IMR-90 (cell line): Measurements from ENCODE around the gene FADS6. TPM values are rescaled to one million over a fixed set of nuclear protein-coding genes. Genes with fewer than 3 reads are reported as not detected.
A peak's percentile ranks its signal among the peaks of the same experiment; 100 is the strongest.

ENCODE experiments used
- ATAC-seq: fragments of 200-7000 bp; cut with Tn5 transposase; 2 replicates; pipeline ENCODE4 v1.9.1; 2020; ENCODE audit warnings: low read depth, mild to moderate bottlenecking, moderate library complexity
- BruUV-seq: library from RNA; stranded (reverse); fragments of 400-500 nt; replicated peaks from 2 replicates; lab custom pipeline; 2021; lab: Mats Ljungman, UMichigan
- CTCF ChIA-PET: fragments of 300-600 bp; formaldehyde crosslinking; extraction: SDS; loops from one replicate; lab custom pipeline; 2021; ENCODE audit warnings: antibody characterized with exemption; lab: Yijun Ruan, JAX
- POLR2A ChIA-PET: fragments of 300-600 bp; sonication (Branson Sonifier 250); formaldehyde crosslinking; loops from one replicate; lab custom pipeline; 2022; ENCODE audit warnings: antibody characterized with exemption; ENCODE audit not compliant: unreplicated experiment; lab: Charles Lee
- DNase-seq: peaks from one replicate; pipeline ENCODE4 v3.0.0; 2013
- H2AFZ ChIP-seq: replicated peaks from 2 replicates; pipeline ENCODE3; 2013; ENCODE audit warnings: low read length, mild to moderate bottlenecking; ENCODE audit not compliant: poor library complexity
- H2AK5ac ChIP-seq: 2 replicates; pipeline ENCODE4 v1.6.1; 2013; ENCODE audit warnings: low read depth, low read length, inconsistent platforms
- H2AK9ac ChIP-seq: replicated peaks from 2 replicates; pipeline ENCODE3; 2013; ENCODE audit warnings: mild to moderate bottlenecking, low read depth, low read length, moderate library complexity; ENCODE audit not compliant: poor library complexity
- H2BK120ac ChIP-seq: 2 replicates; pipeline ENCODE4 v1.6.1; 2013; ENCODE audit warnings: low read depth, low read length, inconsistent platforms
- H2BK15ac ChIP-seq: 3 replicates; pipeline ENCODE4 v1.6.1; 2013; ENCODE audit warnings: low read depth, low read length, inconsistent platforms
- H2BK20ac ChIP-seq: 2 replicates; pipeline ENCODE4 v1.6.1; 2013; ENCODE audit warnings: low read depth, mild to moderate bottlenecking, inconsistent platforms, low read length, moderate library complexity
- H2BK5ac ChIP-seq: 2 replicates; pipeline ENCODE4 v1.6.1; 2013; ENCODE audit warnings: mild to moderate bottlenecking, low read depth, low read length, inconsistent platforms; ENCODE audit not compliant: poor library complexity, severe bottlenecking
- H3K14ac ChIP-seq: replicated peaks from 2 replicates; pipeline ENCODE4 v1.6.1; 2013; ENCODE audit warnings: low read depth, low read length, inconsistent platforms
- H3K18ac ChIP-seq: 2 replicates; pipeline ENCODE4 v1.6.1; 2013; ENCODE audit warnings: low read depth, low read length, control low read depth
- H3K23ac ChIP-seq: 2 replicates; pipeline ENCODE4 v1.6.1; 2013; ENCODE audit warnings: low read depth, low read length, inconsistent platforms
- H3K27ac ChIP-seq: 2 replicates; pipeline ENCODE4 v1.5.1; 2013; ENCODE audit warnings: mild to moderate bottlenecking, control low read depth, low read length; ENCODE audit not compliant: insufficient read depth
- H3K27me3 ChIP-seq: 2 replicates; pipeline ENCODE4 v1.6.1; 2013; ENCODE audit warnings: low read length; ENCODE audit not compliant: control insufficient read depth, insufficient read depth
- H3K36me3 ChIP-seq: 2 replicates; pipeline ENCODE4 v1.6.1; 2013; ENCODE audit warnings: low read length, mixed read lengths; ENCODE audit not compliant: control insufficient read depth, insufficient read depth
- H3K4ac ChIP-seq: 2 replicates; pipeline ENCODE4 v1.6.1; 2013; ENCODE audit warnings: low read depth, low read length, inconsistent platforms
- H3K4me1 ChIP-seq: 2 replicates; pipeline ENCODE4 v1.6.1; 2013; ENCODE audit warnings: low read length, mixed read lengths; ENCODE audit not compliant: control insufficient read depth, insufficient read depth
- H3K4me2 ChIP-seq: 2 replicates; pipeline ENCODE4 v1.6.1; 2013; ENCODE audit warnings: low read depth, mild to moderate bottlenecking, control low read depth, low read length, moderate library complexity
- H3K4me3 ChIP-seq: 2 replicates; pipeline ENCODE4 v1.5.1; 2013; ENCODE audit warnings: low read depth, mild to moderate bottlenecking, control low read depth, low read length, moderate library complexity; ENCODE audit not compliant: insufficient read depth
- H3K56ac ChIP-seq: 2 replicates; pipeline ENCODE4 v1.6.1; 2013; ENCODE audit warnings: low read length, inconsistent platforms; ENCODE audit not compliant: insufficient read depth; ENCODE audit errors: extremely low read depth
- H3K79me1 ChIP-seq, 2 experiments: 2 replicates each; pipeline ENCODE4 v1.6.1; 2013; ENCODE audit warnings: low read length in 2 of 2, inconsistent platforms in 1 of 2, low read depth in 1 of 2
- H3K9ac ChIP-seq: 2 replicates; pipeline ENCODE4 v1.6.1; 2013; ENCODE audit warnings: low read depth, low read length, control low read depth
- H3K9me1 ChIP-seq: 2 replicates; pipeline ENCODE4 v1.6.1; 2013; ENCODE audit warnings: low read length, inconsistent platforms; ENCODE audit not compliant: insufficient read depth
- H3K9me3 ChIP-seq: 2 replicates; pipeline ENCODE4 v1.6.1; 2013; ENCODE audit warnings: low read length; ENCODE audit not compliant: control insufficient read depth, insufficient read depth
- H4K20me1 ChIP-seq: 2 replicates; pipeline ENCODE4 v1.6.1; 2013; ENCODE audit warnings: low read length, inconsistent platforms; ENCODE audit not compliant: insufficient read depth
- H4K5ac ChIP-seq: 2 replicates; pipeline ENCODE4 v1.6.1; 2013; ENCODE audit warnings: mild to moderate bottlenecking, low read depth, low read length, control low read depth
- H4K8ac ChIP-seq, 2 experiments: 2 replicates each; pipeline ENCODE4 v1.6.1; 2013; ENCODE audit warnings: low read depth in 2 of 2, low read length in 2 of 2, control low read depth in 1 of 2, inconsistent platforms in 1 of 2
- H4K91ac ChIP-seq: 2 replicates; pipeline ENCODE4 v1.6.1; 2013; ENCODE audit warnings: low read depth, low read length, inconsistent platforms; ENCODE audit not compliant: insufficient read depth
- FOS ChIP-seq: fragments of 150-350 bp; IDR thresholded peaks from 2 replicates; pipeline ENCODE4 v1.6.1; 2016; ENCODE audit warnings: low read depth, low read length
- MXI1 ChIP-seq: IDR thresholded peaks from 2 replicates; pipeline ENCODE4 v1.6.1; 2012; ENCODE audit warnings: low read depth, mild to moderate bottlenecking, low read length, moderate library complexity, borderline replicate concordance
- WGBS, 2 experiments: methylation state at CpG; one replicate each; pipeline versions ENCODE4 v1.1.5 to v1.1.7; 2013; ENCODE audit warnings: missing lambda C conversion rate in 2 of 2; ENCODE audit not compliant: insufficient read length in 1 of 2; ENCODE audit errors: extremely low coverage in 2 of 2; 5-methylcytosine and 5-hydroxymethylcytosine counted together
- dilution Hi-C: fragments of 300-500 bp; cut with HindIII; formaldehyde crosslinking; loops from one replicate; pipeline ENCODE4 v1.14.3; 2018; ENCODE audit warnings: low sequenced_read_pairs; ENCODE audit not compliant: unreplicated experiment
- in situ Hi-C: fragments of 300-500 bp; cut with MboI; formaldehyde crosslinking; loops from 3 replicates; pipeline ENCODE4 v1.14.3; 2019; ENCODE audit warnings: low sequenced_read_pairs, inconsistent platforms, mixed read lengths
- intact Hi-C: fragments of 100-400 bp; cut with micrococcal nuclease; formaldehyde crosslinking; loops from 2 replicates; pipeline ENCODE4 v1.10.0; 2022
- polyA plus RNA-seq, 3 experiments: library from polyadenylated mRNA; depleted of rRNA; stranded (reverse); fragments of >200 nt; gene quantifications; 2 replicates each; pipeline ENCODE4 v1.2.3, GENCODE V29; 2012; ENCODE audit warnings: low replicate concordance in 1 of 3
- total RNA-seq: library from RNA; depleted of rRNA; stranded (reverse); fragments of >200 nt; gene quantifications from 2 replicates; pipeline ENCODE4 v1.2.3, GENCODE V29; 2012

The FADS6 gene
- total and polyA plus RNA-seq, 2 of the 4 experiments (the other 2 are of a cell fraction) = not detected

GRCh38 chr17:74872313-74873036, 21.0 kb downstream of the FADS6 start, which contains the start of gene FDXR:
TSS of gene FDXR (minus strand) at chr17:74872994. CDS start at chr17:74872944, 50 bp downstream.
- Histone ChIP-seq H2AK9ac (peak within 1 kb of the TSS; percentile 99), H3K18ac (peak within 1 kb of the TSS; percentile 50), H2BK20ac (peak within 1 kb of the TSS; percentile 14; the same call in 1 of the 2 replicates), H2BK15ac (peak within 1 kb of the TSS; percentile 15; the same call in 1 of the 3 replicates), H3K56ac (peak within 1 kb of the TSS; percentile 84), H3K4me1 (peaks cover 11% of the 10 kb centered on the region), H4K20me1 (0 out of 2 replicates have a peak, but pooled peaks cover 3% of the 10 kb centered on the region), H3K9me1 (peaks cover 16% of the 10 kb centered on the region), H3K27me3 (peaks cover under 1% of the 10 kb centered on the region; the same call in 1 of the 2 replicates), H2BK5ac (peak within 1 kb of the TSS; percentile 95), H3K14ac (peak within 1 kb of the TSS; percentile 93), H3K36me3 (peaks cover 1% of the 10 kb centered on the region; the same call in 1 of the 2 replicates), H3K9ac (peak within 1 kb of the TSS; percentile 86), H3K4me3 (peak within 1 kb of the TSS; percentile 92), H3K4ac (peak within 1 kb of the TSS; percentile 93), H2BK120ac (peak within 1 kb of the TSS; percentile 53), H4K91ac (peak within 1 kb of the TSS; percentile 80), H3K79me1 (peaks cover 17 to 35% of the 10 kb centered on the region in 2 experiments; a peak in 3 of 4 replicates), H3K23ac (peak within 1 kb of the TSS; percentile 95), H2AFZ (peak within 1 kb of the TSS; percentile 99), H2AK5ac (peak within 1 kb of the TSS; percentile 27; the same call in 1 of the 2 replicates), H4K8ac (peak within 1 kb of the TSS; percentile 64 to 97), H4K5ac (peak within 1 kb of the TSS; percentile 88), H3K4me2 (peak within 1 kb of the TSS; percentile 97), H3K27ac (peak within 1 kb of the TSS; percentile 84), H3K9me3 (no peaks in the 10 kb centered on the region)
- ChIA-PET CTCF (interaction anchor here (1.0 to 1.2 kb wide), 4 partner anchors 10 to 128 kb away, joined by 3 to 5 read pairs (median 4); no protein-coding TSS in a partner anchor), POLR2A (interaction anchor here (0.8 to 1.2 kb wide), 5 partner anchors 10 to 163 kb away, joined by 3 to 5 read pairs (median 3); no protein-coding TSS in a partner anchor)
- TF ChIP-seq FOS (no peak), MXI1 (0 out of 2 replicates have a peak, but pooled peaks have one; percentile 25)
- ATAC-seq = peak; percentile 25
- in situ Hi-C loops (loop anchor here (25.0 kb wide), 1 partner anchor 660 kb away; the partner anchor contains the start of genes RPL38 and TTYH2), intact Hi-C loops (no loop called here), dilution Hi-C loops (no loop called here)
- WGBS, 2 experiments = 6% methylated on average over 29 of the region's 38 CpGs; no CpG with 5 or more reads in 1 of the 2 experiments
- DNase-seq = peak; percentile 3
- no TSS peak for BruUV-seq
